WTC11 (cell line): ENCODE results near the gene STK10. TPM values are rescaled to one million over a fixed set of nuclear protein-coding genes. Genes with fewer than 3 reads are reported as not detected.

Source experiments
- ATAC-seq: fragments of 200-7000 bp; cut with Tn5 transposase; 2 replicates; pipeline ENCODE4 v1.10.0; 2021; ENCODE audit warnings: mild to moderate bottlenecking, moderate library complexity
- CTCF ChIA-PET: fragments of 300-600 bp; sonication (Branson Sonifier 250); formaldehyde crosslinking; loops from one replicate; lab custom pipeline; 2021; ENCODE audit warnings: antibody characterized with exemption; lab: Charles Lee
- POLR2A ChIA-PET: fragments of 350-600 bp; sonication (Branson Sonifier 250); formaldehyde crosslinking; loops from one replicate; lab custom pipeline; 2021; ENCODE audit warnings: antibody characterized with exemption; lab: Charles Lee
- DNase-seq: peaks from one replicate; pipeline ENCODE4 v3.0.0; 2021; ENCODE audit warnings: low spot score
- H3K27ac Mint-ChIP-seq: 2 replicates; pipeline ENCODE4 v1.8.0; 2021; ENCODE audit warnings: mixed read lengths
- H3K27me3 Mint-ChIP-seq: 2 replicates; pipeline ENCODE4 v1.8.0; 2021; ENCODE audit warnings: low read depth, mild to moderate bottlenecking, moderate library complexity, mixed read lengths
- H3K36me3 Mint-ChIP-seq: 2 replicates; pipeline ENCODE4 v1.8.0; 2021; ENCODE audit warnings: mixed read lengths
- H3K4me1 Mint-ChIP-seq: 2 replicates; pipeline ENCODE4 v1.8.0; 2022; ENCODE audit warnings: mixed read lengths
- H3K4me3 Mint-ChIP-seq: 2 replicates; pipeline ENCODE4 v1.8.0; 2021; ENCODE audit warnings: mild to moderate bottlenecking, moderate library complexity, mixed read lengths
- H3K9me3 Mint-ChIP-seq: 2 replicates; pipeline ENCODE4 v1.8.0; 2021; ENCODE audit warnings: mixed read lengths
- ARID4B ChIP-seq: sonication (generic); formaldehyde crosslinking; IDR thresholded peaks from 2 replicates; pipeline ENCODE4 v1.8.0; 2023; ENCODE audit warnings: missing genetic modification reagents, mild to moderate bottlenecking, borderline replicate concordance
- FOXP1 ChIP-seq: sonication (generic); formaldehyde crosslinking; IDR thresholded peaks from 2 replicates; pipeline ENCODE4 v1.8.0; 2022; ENCODE audit warnings: missing genetic modification reagents, mild to moderate bottlenecking, moderate library complexity, borderline replicate concordance
- GABPB1 ChIP-seq: sonication (generic); formaldehyde crosslinking; IDR thresholded peaks from 2 replicates; pipeline ENCODE4 v1.8.1; 2023; ENCODE audit warnings: mild to moderate bottlenecking, missing genetic modification reagents
- JAZF1 ChIP-seq: fragments of 250-450 bp; sonication (Bioruptor Pico); IDR thresholded peaks from 2 replicates; pipeline ENCODE4 v1.9.0; 2021; ENCODE audit warnings: moderate library complexity, mild to moderate bottlenecking, inconsistent platforms
- KAT7 ChIP-seq: sonication (generic); formaldehyde crosslinking; IDR thresholded peaks from 2 replicates; pipeline ENCODE4 v1.8.1; 2023; ENCODE audit warnings: missing genetic modification reagents, mild to moderate bottlenecking, borderline replicate concordance
- MAX ChIP-seq: sonication (generic); formaldehyde crosslinking; IDR thresholded peaks from 2 replicates; pipeline ENCODE4 v1.8.0; 2022; ENCODE audit warnings: mild to moderate bottlenecking, missing genetic modification reagents
- NFE2L1 ChIP-seq: sonication (generic); formaldehyde crosslinking; IDR thresholded peaks from 2 replicates; pipeline ENCODE4 v1.8.1; 2023; ENCODE audit warnings: missing genetic modification reagents
- NFYB ChIP-seq: sonication (generic); formaldehyde crosslinking; conservative IDR thresholded peaks from 2 replicates; pipeline ENCODE4 v1.8.0; 2022; ENCODE audit warnings: low read depth, missing genetic modification reagents
- PREB ChIP-seq: sonication (generic); formaldehyde crosslinking; IDR thresholded peaks from 2 replicates; pipeline ENCODE4 v1.8.1; 2022; ENCODE audit warnings: mild to moderate bottlenecking, missing genetic modification reagents, moderate library complexity, borderline replicate concordance
- RELA ChIP-seq: sonication (generic); formaldehyde crosslinking; IDR thresholded peaks from 2 replicates; pipeline ENCODE4 v1.8.1; 2022; ENCODE audit warnings: missing genetic modification reagents, mild to moderate bottlenecking, borderline replicate concordance
- SOX15 ChIP-seq: fragments of 250-450 bp; sonication (Bioruptor Pico); IDR thresholded peaks from 2 replicates; pipeline ENCODE4 v1.9.0; 2021; ENCODE audit warnings: mild to moderate bottlenecking
- USF2 ChIP-seq: sonication (generic); formaldehyde crosslinking; IDR thresholded peaks from 2 replicates; pipeline ENCODE4 v1.8.1; 2023; ENCODE audit warnings: mild to moderate bottlenecking, missing genetic modification reagents, moderate library complexity
- ZNF219 ChIP-seq: sonication (generic); formaldehyde crosslinking; IDR thresholded peaks from 2 replicates; pipeline ENCODE4 v1.8.0; 2023; ENCODE audit warnings: missing genetic modification reagents, mild to moderate bottlenecking, borderline replicate concordance
- ZNF263 ChIP-seq: sonication (generic); formaldehyde crosslinking; IDR thresholded peaks from 2 replicates; pipeline ENCODE4 v1.8.1; 2022; ENCODE audit warnings: low read depth, mild to moderate bottlenecking, moderate library complexity, missing genetic modification reagents
- ZNF396 ChIP-seq: fragments of 250-450 bp; sonication (Bioruptor Pico); IDR thresholded peaks from 2 replicates; pipeline ENCODE4 v1.8.0; 2021; ENCODE audit warnings: mild to moderate bottlenecking, moderate library complexity, borderline replicate concordance
- ZNF423 ChIP-seq: fragments of 250-450 bp; sonication (Bioruptor Pico); IDR thresholded peaks from 2 replicates; pipeline ENCODE4 v2.1.2; 2022; ENCODE audit warnings: mild to moderate bottlenecking, moderate library complexity
- total RNA-seq: library from RNA; stranded (reverse); gene quantifications from 3 replicates; pipeline ENCODE4 v1.2.3, GENCODE V29; 2021

Gene STK10
- total RNA-seq, 1 experiment from 2014 or later, result 20.5 TPM

GRCh38 chr5:172078726-172079345, 109.2 kb downstream of the STK10 start:
- ATAC-seq (no peak), DNase-seq (no peak)
- peaks cover 4% of the 10 kb centered on the region; the same call in 1 of the 2 replicates for H3K9me3 Mint-ChIP-seq
- peaks cover 16% of the 10 kb centered on the region for H3K4me1 Mint-ChIP-seq
- ChIA-PET CTCF (interaction anchor here (0.6 kb wide), 1 partner anchor 110 kb away, joined by 5 read pairs; no protein-coding TSS in a partner anchor), POLR2A (interaction anchor here (0.6 kb wide), 1 partner anchor 44 kb away, joined by 3 read pairs; no protein-coding TSS in a partner anchor)
- H3K27ac Mint-ChIP-seq, result peak overlapping the region; percentile 69; the same call in 1 of the 2 replicates
- no peak for TF ChIP-seq MAX (CRISPR knock-in tag)
- TF ChIP-seq ARID4B (CRISPR knock-in tag), result no peak
- no peak for TF ChIP-seq ZNF263 (CRISPR knock-in tag)
- no peak for TF ChIP-seq NFE2L1 (CRISPR knock-in tag)
- no peak for TF ChIP-seq PREB (CRISPR knock-in tag)
- TF ChIP-seq ZNF396, result no peak
- no peak for TF ChIP-seq GABPB1 (CRISPR knock-in tag)
- no peak for TF ChIP-seq RELA (CRISPR knock-in tag)
- TF ChIP-seq SOX15, result no peak
- TF ChIP-seq USF2, result no peak
- TF ChIP-seq FOXP1 (CRISPR knock-in tag), result no peak
- TF ChIP-seq ZNF219 (CRISPR knock-in tag), result no peak
- no peak for TF ChIP-seq JAZF1
- no peak for TF ChIP-seq KAT7
- TF ChIP-seq ZNF423 (CRISPR knock-in tag), result no peak
- H3K36me3 Mint-ChIP-seq, result peaks cover 18% of the 10 kb centered on the region; the same call in 1 of the 2 replicates
- no peaks in the 10 kb centered on the region for H3K27me3 Mint-ChIP-seq
- H3K4me3 Mint-ChIP-seq, result no peak overlapping the region

- Mint-ChIP-seq H3K27me3 (no peaks in the 10 kb centered on the region), H3K9me3 (peaks cover 1% of the 10 kb centered on the region; the same call in 1 of the 2 replicates), H3K36me3 (peaks cover 16% of the 10 kb centered on the region; the same call in 1 of the 2 replicates), H3K27ac (no peak overlapping the region), H3K4me3 (no peak overlapping the region), H3K4me1 (peaks cover 16% of the 10 kb centered on the region)
- POLR2A ChIA-PET, result no interaction called here
- no peak for DNase-seq
- CTCF ChIA-PET, result interaction anchor here (1.0 kb wide), 1 partner anchor 27 kb away, joined by 3 read pairs; no protein-coding TSS in a partner anchor
- ATAC-seq, result no peak
- TF ChIP-seq NFYB (CRISPR knock-in tag), result no peak
Observed at GRCh38 chr5:172077664-172078425, 110.2 kb downstream of the STK10 start.
